Panc1 (cell line): Measurements from ENCODE around the gene KRT27.

ENCODE experiments used
- CTCF ChIP-seq: fragments of 450-650 bp; IDR thresholded peaks from 2 replicates; pipeline ENCODE4 v1.5.1; 2017; ENCODE audit warnings: mild to moderate bottlenecking
- POLR2AphosphoS5 ChIP-seq: IDR thresholded peaks from 2 replicates; pipeline ENCODE4 v1.6.1; 2012; ENCODE audit warnings: mild to moderate bottlenecking, low read depth, low read length, moderate library complexity
- REST ChIP-seq, 2 experiments: IDR thresholded peaks; 2 replicates each; pipeline ENCODE4 v1.6.1; 2011 to 2012; ENCODE audit warnings: low read depth in 2 of 2, control low read depth in 1 of 2, low read length in 1 of 2, mild to moderate bottlenecking in 1 of 2, moderate library complexity in 1 of 2; ENCODE audit not compliant: insufficient read depth in 1 of 2
- SIN3A ChIP-seq: IDR thresholded peaks from 2 replicates; pipeline ENCODE4 v1.6.1; 2012; ENCODE audit warnings: low read depth, mild to moderate bottlenecking, low read length, moderate library complexity, borderline replicate concordance; ENCODE audit not compliant: insufficient read depth
- TCF7L2 ChIP-seq: IDR thresholded peaks from 2 replicates; pipeline ENCODE4 v1.6.1; 2011; ENCODE audit warnings: mild to moderate bottlenecking, low read depth, low read length, inconsistent platforms

- TF ChIP-seq REST (IDR thresholded peaks at IDR 0.05; ENCODE audit: insufficient read depth in 1 of 2, low read depth in 2 of 2, low read length in 1 of 2) (no peak), CTCF (no peak), SIN3A (no peak), POLR2AphosphoS5 (no peak), TCF7L2 (no peak)
Observed at GRCh38 chr17:40782450-40782849, at the start of gene KRT27.
